Sigmoid colon (tissue), 7 donors: ENCODE measurements around the gene PHLDB1. TPM values are rescaled to one million over a fixed set of nuclear protein-coding genes. Genes with fewer than 3 reads are reported as not detected.

ENCODE experiments used
- DNase-seq: peaks from one replicate; pipeline ENCODE4 v3.0.0-alpha.2; 2019
- H3K27ac ChIP-seq, 4 donors: fragments of 200-600 bp; sonication (generic); one replicate each; pipeline ENCODE4 v1.5.1; 2016 to 2019; ENCODE audit warnings: mild to moderate bottlenecking in 1 of 4
- H3K27me3 ChIP-seq, 3 donors: fragments of 200-600 bp; sonication (generic); one replicate each; pipeline ENCODE4 v1.5.1; 2019; ENCODE audit warnings: mild to moderate bottlenecking in 1 of 3
- H3K36me3 ChIP-seq, 4 donors: fragments of 200-600 bp; sonication (generic); one replicate each; pipeline ENCODE4 v1.5.1; 2016 to 2019
- H3K4me1 ChIP-seq, 4 donors: fragments of 200-600 bp; sonication (generic); one replicate each; pipeline ENCODE4 v1.5.1; 2017 to 2019
- H3K4me3 ChIP-seq, 4 donors: fragments of 200-600 bp; sonication (generic); one replicate each; pipeline ENCODE4 v1.5.1; 2017 to 2019; ENCODE audit warnings: mild to moderate bottlenecking in 2 of 4, moderate library complexity in 1 of 4
- H3K9me3 ChIP-seq, 4 donors: fragments of 200-600 bp in 3 of 4; sonication (generic) in 3 of 4; one replicate each; pipeline versions ENCODE4 v1.5.1 to v1.6.1; 2013 to 2019
- CTCF ChIP-seq, 4 experiments: fragments of 450-650 bp in 3 of 4; fragments of 200-600 bp in 1 of 4; IDR thresholded peaks; one replicate each; pipeline ENCODE4 v1.5.1; 2016 to 2019; ENCODE audit warnings: antibody characterized with exemption in 4 of 4, mild to moderate bottlenecking in 3 of 4, moderate library complexity in 2 of 4
- EP300 ChIP-seq, 4 donors: sonication (generic); formaldehyde crosslinking; IDR thresholded peaks; one replicate each; pipeline ENCODE4 v1.6.1; 2017; ENCODE audit warnings: antibody characterized with exemption in 4 of 4
- POLR2A ChIP-seq, 2 donors: fragments of 450-650 bp; IDR thresholded peaks; one replicate each; pipeline ENCODE4 v1.6.1; 2016; ENCODE audit warnings: antibody characterized with exemption in 2 of 2, mild to moderate bottlenecking in 2 of 2, moderate library complexity in 2 of 2
- POLR2AphosphoS5 ChIP-seq, 4 donors: sonication (generic); formaldehyde crosslinking; IDR thresholded peaks; one replicate each; pipeline ENCODE4 v1.6.1; 2017; ENCODE audit warnings: antibody characterized with exemption in 4 of 4
- WGBS, 2 donors: extraction: QIAGEN DNeasy Blood & Tissue Kit; methylation state at CpG; one replicate each; pipeline ENCODE4 v1.1.7; 2013; 5-methylcytosine and 5-hydroxymethylcytosine counted together
- intact Hi-C: fragments of 100-400 bp; cut with DNase I; formaldehyde crosslinking; loops from one replicate; pipeline ENCODE4 v1.15.1; 2023
- polyA plus RNA-seq, 3 donors: library from polyadenylated mRNA; stranded (reverse); fragments of 200-250 nt; gene quantifications; one replicate each; pipeline ENCODE4 v1.2.3, GENCODE V29; 2013
- total RNA-seq, 4 donors: library from RNA; depleted of rRNA; stranded (reverse); fragments of >200 nt; gene quantifications; one replicate each; pipeline ENCODE4 v1.1.0, GENCODE V29; 2016
- donor health status: healthy with polysubstance abuse.
- donor health status: Bipolar disorder and iron deficiency.
- donor health status: healthy.

PHLDB1 gene
- 100 to 1,000 TPM in 2 of 4 donors, 10 to 100 TPM in 2; 51.8 to 126 (median 94.6) TPM for total RNA-seq
- polyA plus RNA-seq = 10 to 100 TPM; 33.6 to 44.4 (median 34.9) TPM

DNA sequence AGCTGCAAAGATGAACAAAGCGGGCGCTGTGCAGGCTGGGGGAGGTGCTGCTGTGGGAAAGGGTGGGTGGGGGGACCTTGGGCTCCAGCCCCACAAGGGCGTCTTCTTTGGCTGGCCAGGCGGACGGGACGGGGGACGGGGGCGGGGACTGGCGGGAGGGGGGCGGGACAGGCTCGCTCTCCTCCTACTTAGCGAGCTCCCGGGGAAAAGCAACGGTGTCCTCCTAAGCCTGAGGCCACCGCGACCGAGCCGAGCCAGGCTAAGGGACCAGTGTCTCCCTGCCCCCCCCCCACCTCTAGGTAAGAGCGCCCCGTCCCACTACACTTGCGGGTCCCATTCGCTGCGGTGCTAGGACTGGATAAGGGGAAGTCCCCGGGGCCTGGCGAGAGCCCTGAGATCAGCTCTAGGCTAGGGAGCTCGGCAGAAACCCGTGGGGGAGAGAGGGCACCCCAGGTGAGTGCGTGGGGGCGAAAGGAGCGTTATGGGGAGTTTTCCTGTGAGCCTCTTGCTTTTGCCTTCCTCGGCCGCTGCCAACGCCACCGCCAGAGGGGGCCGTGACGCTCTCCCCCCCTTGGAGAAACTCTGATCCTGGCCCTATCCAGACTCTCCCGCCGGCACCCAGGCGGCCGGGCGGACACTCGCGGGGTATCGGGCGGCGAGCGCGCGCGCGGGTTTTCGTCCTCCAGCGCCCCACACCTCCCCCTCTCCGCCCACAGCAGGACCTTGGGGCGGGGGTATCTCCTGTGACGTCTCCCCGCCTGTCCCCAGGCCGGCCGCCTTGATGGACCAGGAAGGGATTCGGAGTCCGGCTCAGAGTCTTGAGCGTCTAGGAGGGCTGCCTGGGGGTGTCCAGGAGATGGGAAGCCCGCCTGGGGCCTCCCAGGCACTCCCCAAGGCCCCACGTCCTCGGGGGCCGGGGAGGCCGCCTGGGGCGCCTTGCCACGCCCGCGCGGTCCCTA is at the start of gene PHLDB1:
Gene PHLDB1, plus strand, starts transcription at position 215 of the 959 bp plus-strand sequence. CDS start 6,222 bp downstream, outside the sequence.
- Histone ChIP-seq H3K4me3 (peak within 1 kb of the TSS; percentile 68 to 80 (median 76)), H3K36me3 (peaks cover 0 to 3% (median 0%) of the 10 kb centered on the region in 4 donors), H3K27ac (peak within 1 kb of the TSS; percentile 90 to 97 (median 93)), H3K4me1 (peaks cover 0 to 69% (median 57%) of the 10 kb centered on the region in 4 donors), H3K9me3 (no peaks in the 10 kb centered on the region), H3K27me3 (no peaks in the 10 kb centered on the region)
- WGBS, 2 donors = 2% methylated on average over 72 of the region's 72 CpGs
- intact Hi-C loops = loop anchor here (1.0 to 5.0 kb wide), 2 partner anchors 28 to 320 kb away; partner anchors contain the start of gene BCL9L
- peak; percentile 86 for DNase-seq
- TF ChIP-seq EP300 (IDR thresholded peaks at IDR 0.05) (no peak), POLR2A (IDR thresholded peaks at IDR 0.05) (peak; percentile 29 to 33), CTCF (IDR thresholded peaks at IDR 0.05) (peak in 3 of 4 experiments; percentile 15 to 45 (median 44)), POLR2AphosphoS5 (IDR thresholded peaks at IDR 0.05) (peak; percentile 69 to 78 (median 76))

DNA sequence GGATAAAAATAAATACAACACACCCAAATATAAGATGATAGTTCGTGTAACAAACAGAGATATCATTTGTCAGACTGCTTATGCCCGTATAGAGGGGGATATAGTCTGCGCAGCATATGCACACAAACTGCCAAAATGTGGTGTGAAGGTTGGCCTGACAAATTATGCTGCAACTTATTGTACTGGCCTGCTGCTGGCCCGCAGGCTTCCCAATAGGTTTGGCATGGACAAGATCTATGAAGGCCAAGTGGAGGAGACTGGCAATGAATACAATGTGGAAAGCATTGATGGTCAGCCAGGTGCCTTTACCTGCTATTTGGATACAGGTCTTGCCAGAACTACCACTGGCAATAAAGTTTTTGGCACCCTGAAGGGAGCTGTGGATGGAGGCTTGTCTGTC is 46.6 kb upstream of the PHLDB1 start:
- 92 to 94% methylated on average over 4 of the region's 4 CpGs for WGBS, 2 donors
- intact Hi-C loops = no loop called here
- Histone ChIP-seq H3K4me1 (peaks cover 0 to 15% (median 12%) of the 10 kb centered on the region in 4 donors), H3K27ac (no peak overlapping the region), H3K36me3 (peaks cover 0 to 50% (median 17%) of the 10 kb centered on the region in 4 donors), H3K9me3 (no peaks in the 10 kb centered on the region), H3K27me3 (no peaks in the 10 kb centered on the region), H3K4me3 (no peak overlapping the region)
- DNase-seq = no peak
- TF ChIP-seq EP300 (IDR thresholded peaks at IDR 0.05) (no peak), POLR2AphosphoS5 (IDR thresholded peaks at IDR 0.05) (no peak), CTCF (IDR thresholded peaks at IDR 0.05) (no peak)

GRCh38 chr11:118565051-118565450 is 42.4 kb upstream of the PHLDB1 start:
- Histone ChIP-seq H3K27ac (peak overlapping the region; percentile 80 to 85 (median 81)), H3K27me3 (no peaks in the 10 kb centered on the region), H3K4me3 (peak overlapping the region; percentile 35 to 58 (median 53)), H3K9me3 (no peaks in the 10 kb centered on the region), H3K4me1 (peaks cover 0 to 18% (median 15%) of the 10 kb centered on the region in 4 donors), H3K36me3 (peaks cover 0 to 10% (median 0%) of the 10 kb centered on the region in 4 donors)
- DNase-seq = no peak
- intact Hi-C loops = loop anchor here (2.0 kb wide), 1 partner anchor 32 kb away; no protein-coding TSS in a partner anchor
- WGBS, 2 donors = 54 to 59% methylated on average over 5 of the region's 5 CpGs
- TF ChIP-seq POLR2AphosphoS5 (IDR thresholded peaks at IDR 0.05) (peak in 2 of 4 donors; percentile 3 to 5), CTCF (IDR thresholded peaks at IDR 0.05) (no peak)

- no peak for TF ChIP-seq POLR2A (IDR thresholded peaks at IDR 0.05)
- TF ChIP-seq POLR2AphosphoS5 (IDR thresholded peaks at IDR 0.05) = no peak
- no peak for TF ChIP-seq CTCF (IDR thresholded peaks at IDR 0.05)
- no peak for TF ChIP-seq EP300 (IDR thresholded peaks at IDR 0.05)
- no peaks in the 10 kb centered on the region for H3K9me3 ChIP-seq
- peaks cover 0 to 32% (median 28%) of the 10 kb centered on the region in 4 donors for H3K4me1 ChIP-seq
- no peaks in the 10 kb centered on the region for H3K27me3 ChIP-seq
- H3K4me3 ChIP-seq = no peak overlapping the region
- WGBS, 2 donors = 61 to 98% methylated on average over 2 of the region's 2 CpGs
- intact Hi-C loops = no loop called here
- DNase-seq = no peak
- H3K36me3 ChIP-seq = no peaks in the 10 kb centered on the region
- no peak overlapping the region for H3K27ac ChIP-seq
Observed at GRCh38 chr11:118569670-118570069, 37.7 kb upstream of the PHLDB1 start.
